GM21737 (cell line): Measurements from ENCODE around the gene RNASEH2C.
"Not testable (repeated sequence)": the region's sequence is repeated elsewhere in the genome, so short reads cannot be mapped to it uniquely, and the experiment has no call there.

Experiments
- ATAC-seq: cut with Tn5 transposase; IDR thresholded peaks from one replicate; pipeline ENCODE4 v1.9.1; 2021; ENCODE audit warnings: mild to moderate bottlenecking, moderate library complexity; ENCODE audit not compliant: unreplicated experiment

RNASEH2C gene

DNA sequence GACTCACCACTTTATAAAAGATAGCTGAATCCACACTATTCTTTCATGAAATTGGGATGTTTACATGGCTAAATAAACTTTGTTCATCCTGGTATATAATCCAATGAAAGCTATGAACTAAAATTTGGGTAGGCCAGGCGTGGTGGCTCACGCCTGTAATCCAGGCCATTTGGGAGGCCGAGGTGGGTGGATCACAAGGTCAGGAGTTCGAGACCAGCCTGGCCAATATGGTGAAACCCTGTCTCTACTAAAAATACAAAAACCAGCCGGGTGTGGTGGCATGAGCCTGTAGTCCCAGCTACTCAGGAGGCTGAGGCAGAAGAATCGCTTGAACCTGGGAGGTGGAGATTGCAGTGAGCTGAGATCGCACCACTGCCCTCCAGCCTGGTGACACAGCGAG, 28.8 kb downstream of the RNASEH2C start:
- ATAC-seq = not testable (repeated sequence)

DNA sequence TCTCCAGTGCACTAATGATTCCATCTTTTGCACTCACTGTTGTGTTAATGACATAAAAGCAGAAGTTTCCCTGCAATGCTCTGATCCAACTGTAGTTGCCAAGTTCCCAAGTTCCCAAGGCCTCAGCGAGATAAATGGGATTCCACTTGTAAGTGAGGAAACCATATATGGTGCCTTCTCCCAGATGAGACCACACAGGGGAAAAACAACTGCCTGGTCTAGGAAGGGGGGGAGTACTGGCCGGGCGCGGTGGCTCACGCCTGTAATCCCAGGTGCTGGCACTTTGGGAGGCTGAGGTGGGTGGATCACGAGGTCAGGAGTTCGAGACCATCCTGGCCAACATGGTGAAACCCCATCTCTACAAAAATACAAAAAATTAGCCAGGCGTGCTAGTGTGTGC, 34.6 kb downstream of the RNASEH2C start:
- no peak for ATAC-seq

DNA sequence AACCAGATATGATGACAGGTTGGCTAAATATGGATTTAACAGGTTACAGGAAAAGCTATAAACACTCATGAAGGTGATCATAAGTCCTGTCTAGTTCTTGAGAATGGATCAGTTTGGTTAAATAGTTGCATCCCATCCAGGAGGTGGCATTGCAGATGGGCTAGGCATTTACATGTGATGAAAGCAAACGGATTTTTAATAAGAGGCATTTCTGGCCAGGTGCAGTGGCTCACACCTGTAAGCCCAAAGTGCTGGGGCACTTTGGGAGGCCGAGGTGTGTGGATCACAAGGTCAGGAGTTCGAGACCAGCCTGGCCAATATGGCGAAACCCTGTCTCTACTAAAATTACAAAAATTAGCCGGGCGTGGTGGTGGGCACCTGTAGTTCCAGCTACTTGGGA, 37.1 kb downstream of the RNASEH2C start:
- ATAC-seq = not testable (repeated sequence)

DNA sequence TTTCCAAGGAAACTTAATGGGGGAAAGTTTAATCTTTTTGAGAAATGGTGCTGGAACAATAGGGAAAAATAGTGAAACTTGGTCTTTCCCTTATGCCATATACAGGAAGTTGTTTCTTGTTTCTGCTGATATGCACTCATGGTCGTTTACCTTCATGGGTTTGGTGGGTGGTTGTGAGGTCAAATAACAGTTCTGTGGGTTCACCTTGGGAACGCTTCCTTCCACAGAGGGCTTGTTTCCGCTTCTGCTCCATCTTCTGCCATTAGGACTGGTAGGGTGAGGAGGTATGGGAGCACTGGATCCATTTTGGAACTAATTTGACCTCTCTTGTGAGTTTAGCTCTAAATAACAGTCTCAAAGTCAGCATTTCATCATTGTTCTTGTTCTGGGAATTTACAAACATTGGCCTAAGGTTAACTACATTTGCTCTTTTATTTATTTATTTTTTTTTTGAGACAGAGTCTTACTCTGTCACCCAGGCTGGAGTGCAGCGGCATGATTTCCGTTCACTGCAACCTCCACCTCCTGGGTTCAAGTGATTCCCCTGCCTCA, 40.3 kb downstream of the RNASEH2C start:
- ATAC-seq = no peak

DNA sequence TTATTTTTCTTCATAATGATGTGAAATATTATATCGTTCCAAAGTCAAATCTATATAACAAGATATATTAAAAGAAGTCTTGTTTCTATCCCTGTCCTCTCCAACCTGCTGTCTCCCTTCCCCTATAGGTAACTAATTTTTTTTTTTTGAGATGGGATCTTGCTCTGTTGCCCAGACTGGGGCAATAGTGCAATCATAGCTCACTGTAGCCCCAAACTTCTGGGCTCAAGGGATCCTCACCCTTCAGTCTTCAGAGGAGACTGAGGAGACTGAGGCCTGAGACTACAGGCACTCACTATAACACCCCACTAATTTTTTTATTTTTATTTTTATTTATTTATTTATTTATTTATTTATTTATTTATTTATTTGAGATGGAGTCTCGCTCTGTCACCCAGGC, 47.6 kb downstream of the RNASEH2C start:
- no peak for ATAC-seq

DNA sequence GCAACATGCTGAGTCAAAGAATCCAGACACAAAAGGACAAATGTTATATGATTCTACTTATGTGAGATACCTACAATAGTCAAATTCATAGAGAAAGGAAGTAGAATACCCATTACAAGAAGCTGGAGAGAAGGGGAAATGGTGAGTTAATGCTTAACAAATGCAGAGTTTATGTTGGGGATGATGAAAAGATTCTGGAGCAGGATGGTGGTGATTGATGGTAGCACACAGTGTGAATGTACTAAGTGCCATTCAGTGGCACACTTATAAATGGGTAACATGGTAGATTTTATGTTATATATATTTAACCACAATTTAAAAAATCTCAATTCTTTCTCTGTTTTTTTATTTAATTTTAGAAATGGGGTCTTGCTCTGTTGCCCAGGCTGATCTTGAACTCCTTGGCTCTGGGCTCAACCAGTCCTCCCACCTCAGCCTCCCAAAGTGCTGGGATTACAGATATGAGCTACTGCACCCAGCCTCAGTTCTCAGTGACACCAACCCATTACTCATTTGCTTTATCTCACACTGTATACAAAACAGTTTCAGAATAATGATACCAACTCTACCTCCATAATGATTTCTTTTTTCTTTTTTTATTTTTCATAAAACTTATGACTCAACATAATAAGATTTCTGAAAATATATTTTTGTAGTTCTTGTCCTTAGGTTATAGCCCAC, 48.3 kb downstream of the RNASEH2C start:
- no peak for ATAC-seq
